NCI-H345 (cell line): ENCODE results near the gene NTM.
A peak's percentile ranks its signal among the peaks of the same experiment; 100 is the strongest.
"Not testable (repeated sequence)": the region's sequence is repeated elsewhere in the genome, so short reads cannot be mapped to it uniquely, and the experiment has no call there.

ENCODE experiments used
- DNase-seq: peaks from one replicate; lab custom pipeline; 2025; lab: John Stamatoyannopoulos, UW

Gene NTM

GRCh38 chr11:131668500-131669400 lies 298.3 kb downstream of the NTM start:
- no peak for DNase-seq

- DNase-seq = no peak
Observed at GRCh38 chr11:131669401-131669780, 299.0 kb downstream of the NTM start.

DNA sequence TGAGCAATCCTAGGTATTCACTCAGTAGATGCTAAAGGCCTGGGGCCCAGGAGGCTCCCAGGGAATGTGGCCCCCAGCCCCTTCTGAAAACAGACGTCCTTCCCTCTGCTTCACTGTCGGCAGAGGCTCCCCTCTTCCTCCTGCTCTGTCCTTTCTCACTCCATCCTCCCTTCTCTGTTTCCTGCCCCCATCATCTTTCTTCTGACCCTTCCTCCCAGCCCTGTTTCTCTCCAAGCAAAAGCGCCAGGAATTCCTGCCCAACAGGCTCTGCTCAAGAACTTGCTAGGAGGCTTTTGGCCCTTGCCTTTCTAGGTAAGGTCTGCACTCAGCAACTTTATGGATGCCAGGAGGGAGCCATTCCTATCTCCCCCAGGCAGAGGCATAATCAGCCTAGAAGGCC lies 300.5 kb downstream of the NTM start:
- no peak for DNase-seq

- DNase-seq = no peak
Observed at GRCh38 chr11:131671320-131671719, 300.9 kb downstream of the NTM start.

- DNase-seq = no peak
Observed at GRCh38 chr11:131671734-131672133, 301.3 kb downstream of the NTM start.

GRCh38 chr11:131672191-131672590 lies 301.8 kb downstream of the NTM start:
- no peak for DNase-seq

DNA sequence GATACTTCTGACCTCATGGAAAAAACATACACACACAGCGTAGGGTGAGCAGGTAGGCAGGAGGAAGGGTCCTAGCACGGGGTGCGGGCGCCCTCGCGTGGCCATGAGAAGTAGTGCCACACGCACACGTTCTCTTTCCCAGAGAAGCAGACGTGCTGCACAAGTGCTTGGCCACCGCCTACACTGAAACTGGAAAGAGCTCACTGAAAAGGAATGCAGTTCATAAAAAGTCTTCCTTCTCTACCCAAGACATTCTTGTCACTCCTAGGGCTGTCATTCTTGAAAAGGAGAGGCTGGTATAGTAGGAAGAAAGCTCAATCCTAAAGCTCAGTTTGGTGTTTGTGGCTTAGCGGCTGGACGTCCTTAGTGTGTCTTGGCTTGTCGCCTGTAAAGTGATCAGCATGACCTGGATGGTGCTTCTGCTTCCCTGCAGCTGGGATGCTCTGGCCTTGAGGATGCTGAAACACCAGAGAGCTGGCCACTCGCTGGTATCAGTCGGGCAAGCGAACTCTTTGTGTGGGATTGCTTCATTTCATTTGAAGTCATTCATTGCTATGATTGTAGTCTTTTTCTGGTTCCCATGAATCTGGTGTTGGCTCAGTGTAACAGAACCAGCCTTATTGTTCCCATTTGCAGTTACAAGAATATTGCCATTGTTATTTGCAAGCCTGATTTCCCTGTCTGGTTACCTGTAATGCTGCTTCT lies 303.8 kb downstream of the NTM start:
- peak; percentile 54 for DNase-seq

DNA sequence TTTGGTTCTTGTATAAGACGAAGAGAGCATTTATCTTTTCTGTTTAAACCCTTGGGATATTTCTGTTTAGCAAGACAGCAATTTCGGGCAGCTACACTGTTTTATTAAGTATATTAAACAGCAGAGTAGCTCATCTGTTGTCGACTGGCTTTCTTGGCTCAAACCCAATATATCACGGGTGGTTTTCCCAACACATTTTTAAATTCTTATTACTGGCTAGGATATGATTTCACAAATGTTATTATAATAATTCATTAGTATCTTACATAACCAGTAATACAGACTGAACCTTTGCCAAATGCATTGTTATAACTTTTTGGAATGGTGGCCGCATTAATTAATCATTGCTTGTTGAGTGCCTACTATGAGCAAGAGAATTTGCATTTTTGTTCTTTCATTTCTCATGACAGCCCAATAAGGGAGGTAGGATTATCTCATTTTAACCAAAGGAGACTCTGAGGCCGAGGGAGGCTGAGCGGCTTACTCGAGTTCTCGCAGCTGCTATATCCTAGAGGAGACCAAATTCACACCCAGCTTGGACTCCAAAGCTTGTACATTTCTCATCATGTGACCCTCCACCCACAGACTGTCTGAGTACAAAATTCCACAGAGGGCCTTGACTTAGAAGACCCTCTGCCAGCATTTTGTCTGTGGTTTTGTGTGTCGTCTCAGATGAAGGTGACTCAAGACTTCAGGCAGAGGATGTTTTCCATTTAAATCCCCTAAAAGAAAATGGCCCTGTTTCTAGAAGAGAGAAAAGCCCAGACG lies 304.9 kb downstream of the NTM start:
- no peak for DNase-seq

GRCh38 chr11:131677828-131678470 lies 307.5 kb downstream of the NTM start:
- DNase-seq = no peak

GRCh38 chr11:131678658-131679340 lies 308.4 kb downstream of the NTM start:
- no peak for DNase-seq

DNA sequence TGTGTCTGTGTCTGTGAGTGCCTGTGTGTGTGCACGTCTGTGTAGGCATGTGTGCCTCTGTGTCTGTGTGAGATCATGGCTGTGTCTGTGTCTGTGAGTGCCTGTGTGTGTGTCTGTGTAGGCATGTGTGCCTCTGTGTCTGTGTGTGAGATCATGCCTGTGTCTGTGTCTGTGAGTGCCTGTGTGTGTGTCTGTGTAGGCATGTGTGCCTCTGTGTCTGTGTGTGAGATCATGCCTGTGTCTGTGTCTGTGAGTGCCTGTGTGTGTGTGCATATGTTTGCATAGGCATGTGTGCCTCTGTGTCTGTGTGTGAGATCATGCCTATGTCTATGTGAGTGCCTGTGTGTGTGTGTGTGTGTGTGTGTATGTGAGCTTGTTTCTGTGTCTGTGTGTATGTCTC lies 310.0 kb downstream of the NTM start:
- DNase-seq = not testable (repeated sequence)

- no peak for DNase-seq
Observed at GRCh38 chr11:131681920-131682319, 311.5 kb downstream of the NTM start.

- DNase-seq = no peak
Observed at GRCh38 chr11:131682373-131683015, 312.1 kb downstream of the NTM start.

- no peak for DNase-seq
Observed at GRCh38 chr11:131683131-131683530, 312.7 kb downstream of the NTM start.

DNA sequence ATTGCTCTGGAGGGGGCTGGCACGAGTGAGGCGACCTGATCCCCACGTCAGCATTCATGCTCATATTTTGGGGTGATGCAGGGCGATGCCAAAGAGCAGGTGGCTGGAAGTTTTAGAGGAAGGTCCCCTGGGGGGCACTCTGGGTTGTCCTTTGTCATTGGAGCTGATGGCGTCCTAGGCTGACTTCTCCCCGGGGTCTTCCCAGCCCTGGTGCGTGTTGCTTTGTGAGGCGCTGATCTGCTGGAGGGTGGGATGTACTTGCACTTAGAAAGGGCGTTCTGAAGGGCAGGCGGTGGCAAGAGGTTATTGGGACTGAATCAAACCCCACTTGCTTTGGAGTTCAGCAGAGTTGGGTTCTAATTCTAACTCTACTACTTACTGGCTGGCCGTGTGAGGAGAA lies 313.3 kb downstream of the NTM start:
- DNase-seq = no peak

- DNase-seq = no peak
Observed at GRCh38 chr11:131684111-131685060, 314.0 kb downstream of the NTM start.

DNA sequence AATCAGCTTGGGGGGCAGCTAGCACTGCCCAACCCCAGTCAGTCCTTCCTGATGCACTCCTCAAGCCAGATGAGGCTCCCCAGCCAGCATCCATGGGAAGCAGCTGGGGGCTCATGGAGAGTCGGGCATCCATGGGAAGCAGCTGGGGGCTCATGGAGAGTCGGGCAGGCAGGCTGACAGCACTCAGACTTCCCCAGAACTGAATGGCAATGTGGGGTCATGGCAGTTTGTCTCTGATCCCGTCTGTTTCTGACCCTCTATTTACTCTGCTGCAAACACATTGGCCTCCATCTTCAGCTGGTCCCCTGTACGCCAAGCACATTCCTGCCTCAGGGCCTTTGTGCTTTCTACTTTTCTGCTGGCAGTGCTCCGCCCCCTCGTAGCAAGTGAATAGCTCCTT lies 314.8 kb downstream of the NTM start:
- no peak for DNase-seq

GRCh38 chr11:131685906-131686305 lies 315.5 kb downstream of the NTM start:
- no peak for DNase-seq

- no peak for DNase-seq
Observed at GRCh38 chr11:131686836-131687235, 316.4 kb downstream of the NTM start.
